ENCODE measurements around the gene CFAP107. TPM values are rescaled to one million over a fixed set of nuclear protein-coding genes. Genes with fewer than 3 reads are reported as not detected.

Gene CFAP107
- total RNA-seq (2014; rRNA removed; shearing (Covaris generic)) = 0.07 TPM in 1 of 2 replicates, not detected in the other
- not detected in 2 replicates for polyA plus RNA-seq (2016; fragmentation: Nextera tagmentation; extraction: Ambion mirVana)
- long read RNA-seq = 0 reads

- H3K27ac ChIP-seq (ENCODE audit: low read depth) = no peak within 1 kb of the TSS
- Mint-ChIP-seq H3K27me3 (ENCODE audit: insufficient read depth, low read depth, poor library complexity) (no peaks in the 10 kb centered on the region), H3K27ac (no peak within 1 kb of the TSS), H3K4me3 (no peak within 1 kb of the TSS), H3K36me3 (ENCODE audit: low read depth) (no peaks in the 10 kb centered on the region), H3K9me3 (peaks cover 10% of the 10 kb centered on the region; the same call in 2 of the 3 replicates), H3K4me1 (no peaks in the 10 kb centered on the region)
- H3F3A ChIP-seq (replicated peaks; ENCODE audit: low read depth) = no peaks in the 10 kb centered on the region
- TF ChIP-seq EZH2phosphoT487 (IDR thresholded peaks at IDR 0.05; ENCODE audit: unreplicated experiment) (no peak), NANOG (IDR thresholded peaks at IDR 0.05; ENCODE audit: borderline replicate concordance) (no peak), STAT1 (IDR thresholded peaks at IDR 0.05; ENCODE audit: unreplicated experiment) (no peak), ZNF331 (CRISPR knock-in tag; IDR thresholded peaks at IDR 0.05; ENCODE audit: low read depth) (no peak), EZH2 (IDR thresholded peaks at IDR 0.05; ENCODE audit: low read depth, unreplicated experiment) (no peak)
- TF ChIP-seq, protein P1, sequence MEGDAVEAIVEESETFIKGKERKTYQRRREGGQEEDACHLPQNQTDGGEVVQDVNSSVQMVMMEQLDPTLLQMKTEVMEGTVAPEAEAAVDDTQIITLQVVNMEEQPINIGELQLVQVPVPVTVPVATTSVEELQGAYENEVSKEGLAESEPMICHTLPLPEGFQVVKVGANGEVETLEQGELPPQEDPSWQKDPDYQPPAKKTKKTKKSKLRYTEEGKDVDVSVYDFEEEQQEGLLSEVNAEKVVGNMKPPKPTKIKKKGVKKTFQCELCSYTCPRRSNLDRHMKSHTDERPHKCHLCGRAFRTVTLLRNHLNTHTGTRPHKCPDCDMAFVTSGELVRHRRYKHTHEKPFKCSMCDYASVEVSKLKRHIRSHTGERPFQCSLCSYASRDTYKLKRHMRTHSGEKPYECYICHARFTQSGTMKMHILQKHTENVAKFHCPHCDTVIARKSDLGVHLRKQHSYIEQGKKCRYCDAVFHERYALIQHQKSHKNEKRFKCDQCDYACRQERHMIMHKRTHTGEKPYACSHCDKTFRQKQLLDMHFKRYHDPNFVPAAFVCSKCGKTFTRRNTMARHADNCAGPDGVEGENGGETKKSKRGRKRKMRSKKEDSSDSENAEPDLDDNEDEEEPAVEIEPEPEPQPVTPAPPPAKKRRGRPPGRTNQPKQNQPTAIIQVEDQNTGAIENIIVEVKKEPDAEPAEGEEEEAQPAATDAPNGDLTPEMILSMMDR (conservative IDR thresholded peaks at IDR 0.05; ENCODE audit: low read depth in 2 of 2) = no peak
- TF ChIP-seq, protein P2, sequence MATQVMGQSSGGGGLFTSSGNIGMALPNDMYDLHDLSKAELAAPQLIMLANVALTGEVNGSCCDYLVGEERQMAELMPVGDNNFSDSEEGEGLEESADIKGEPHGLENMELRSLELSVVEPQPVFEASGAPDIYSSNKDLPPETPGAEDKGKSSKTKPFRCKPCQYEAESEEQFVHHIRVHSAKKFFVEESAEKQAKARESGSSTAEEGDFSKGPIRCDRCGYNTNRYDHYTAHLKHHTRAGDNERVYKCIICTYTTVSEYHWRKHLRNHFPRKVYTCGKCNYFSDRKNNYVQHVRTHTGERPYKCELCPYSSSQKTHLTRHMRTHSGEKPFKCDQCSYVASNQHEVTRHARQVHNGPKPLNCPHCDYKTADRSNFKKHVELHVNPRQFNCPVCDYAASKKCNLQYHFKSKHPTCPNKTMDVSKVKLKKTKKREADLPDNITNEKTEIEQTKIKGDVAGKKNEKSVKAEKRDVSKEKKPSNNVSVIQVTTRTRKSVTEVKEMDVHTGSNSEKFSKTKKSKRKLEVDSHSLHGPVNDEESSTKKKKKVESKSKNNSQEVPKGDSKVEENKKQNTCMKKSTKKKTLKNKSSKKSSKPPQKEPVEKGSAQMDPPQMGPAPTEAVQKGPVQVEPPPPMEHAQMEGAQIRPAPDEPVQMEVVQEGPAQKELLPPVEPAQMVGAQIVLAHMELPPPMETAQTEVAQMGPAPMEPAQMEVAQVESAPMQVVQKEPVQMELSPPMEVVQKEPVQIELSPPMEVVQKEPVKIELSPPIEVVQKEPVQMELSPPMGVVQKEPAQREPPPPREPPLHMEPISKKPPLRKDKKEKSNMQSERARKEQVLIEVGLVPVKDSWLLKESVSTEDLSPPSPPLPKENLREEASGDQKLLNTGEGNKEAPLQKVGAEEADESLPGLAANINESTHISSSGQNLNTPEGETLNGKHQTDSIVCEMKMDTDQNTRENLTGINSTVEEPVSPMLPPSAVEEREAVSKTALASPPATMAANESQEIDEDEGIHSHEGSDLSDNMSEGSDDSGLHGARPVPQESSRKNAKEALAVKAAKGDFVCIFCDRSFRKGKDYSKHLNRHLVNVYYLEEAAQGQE (IDR thresholded peaks at IDR 0.05; ENCODE audit: unreplicated experiment) = no peak
- DNase-seq (ENCODE audit: low spot score) (peak; percentile 43), ATAC-seq (peak; percentile 41)
- no peak within 1 kb of the TSS for H3K4me2 ChIP-seq
- H3K36me3 ChIP-seq (ENCODE audit: insufficient read depth) = no peaks in the 10 kb centered on the region
- no peak within 1 kb of the TSS for H3K4me3 ChIP-seq
- H3K4me1 ChIP-seq (ENCODE audit: insufficient read depth) = 0 out of 2 replicates have a peak, but pooled peaks cover 3% of the 10 kb centered on the region
- H3K9me2 ChIP-seq (ENCODE audit: insufficient read depth) = no peaks in the 10 kb centered on the region
- no peaks in the 10 kb centered on the region for H3K27me3 ChIP-seq (ENCODE audit: insufficient read depth)
- H2AFZ ChIP-seq = peak within 1 kb of the TSS; percentile 67; the same call in 1 of the 2 replicates
- no peaks in the 10 kb centered on the region for H4K20me1 ChIP-seq (replicated peaks; ENCODE audit: insufficient read depth)
- H3K79me2 ChIP-seq (replicated peaks; ENCODE audit: insufficient read depth) = no peaks in the 10 kb centered on the region
Measured at GRCh38 chr1:12745992-12746323, at the start of gene CFAP107. TSS of gene CFAP107 (plus strand) at chr1:12746200. CDS start at chr1:12746431, 231 bp downstream.

- no peak overlapping the region for H3K4me2 ChIP-seq
- no peak overlapping the region for H3K27ac ChIP-seq (ENCODE audit: low read depth)
- H3K36me3 ChIP-seq (ENCODE audit: insufficient read depth) = no peaks in the 10 kb centered on the region
- no peaks in the 10 kb centered on the region for H3K79me2 ChIP-seq (replicated peaks; ENCODE audit: insufficient read depth)
- peaks cover 12% of the 10 kb centered on the region for H3K9me3 Mint-ChIP-seq
- H2AFZ ChIP-seq = peak overlapping the region; percentile 75; the same call in 1 of the 2 replicates
- H4K20me1 ChIP-seq (replicated peaks; ENCODE audit: insufficient read depth) = no peaks in the 10 kb centered on the region
- ATAC-seq (no peak), DNase-seq (ENCODE audit: low spot score) (no peak)
- peaks cover 10% of the 10 kb centered on the region; the same call in 1 of the 2 replicates for H3K9me2 ChIP-seq (ENCODE audit: insufficient read depth)
- H3K4me1 Mint-ChIP-seq = no peaks in the 10 kb centered on the region
- no peaks in the 10 kb centered on the region for H3F3A ChIP-seq (replicated peaks; ENCODE audit: low read depth)
- no peaks in the 10 kb centered on the region for H3K27me3 ChIP-seq (ENCODE audit: insufficient read depth)
- H3K27ac Mint-ChIP-seq = no peak overlapping the region
- no peaks in the 10 kb centered on the region for H3K27me3 Mint-ChIP-seq (ENCODE audit: insufficient read depth, low read depth, poor library complexity)
- peaks cover 3% of the 10 kb centered on the region; the same call in 2 of the 3 replicates for H3K36me3 Mint-ChIP-seq (ENCODE audit: low read depth)
- H3K4me3 Mint-ChIP-seq = no peak overlapping the region
- no peak overlapping the region for H3K4me3 ChIP-seq
- H3K4me1 ChIP-seq (ENCODE audit: insufficient read depth) = 0 out of 2 replicates have a peak, but pooled peaks cover 7% of the 10 kb centered on the region
- TF ChIP-seq ZNF114 (CRISPR knock-in tag; IDR thresholded peaks at IDR 0.05) (no peak), STAT1 (IDR thresholded peaks at IDR 0.05; ENCODE audit: unreplicated experiment) (no peak), CREB1 (CRISPR knock-in tag; IDR thresholded peaks at IDR 0.05; ENCODE audit: low read depth) (no peak), EZH2phosphoT487 (IDR thresholded peaks at IDR 0.05; ENCODE audit: unreplicated experiment) (no peak)
- TF ChIP-seq, protein P1 (conservative IDR thresholded peaks at IDR 0.05; ENCODE audit: low read depth in 2 of 2) = no peak
Measured at GRCh38 chr1:12696658-12697057, 49.3 kb upstream of the CFAP107 start.
